Hepatocyte (in vitro differentiated cells): ENCODE measurements around the gene NR2F6. TPM values are rescaled to one million over a fixed set of nuclear protein-coding genes. Genes with fewer than 3 reads are reported as not detected.

ENCODE experiments used
- DNase-seq: peaks from one replicate; pipeline ENCODE4 v3.0.0-alpha.2; 2016; ENCODE audit warnings: low spot score
- H2AFZ ChIP-seq: fragments of 200-600 bp; sonication (generic); 2 replicates; pipeline ENCODE4 v1.6.0; 2016; ENCODE audit warnings: antibody characterized with exemption, mild to moderate bottlenecking
- H3K27ac ChIP-seq: fragments of 200-600 bp; sonication (generic); 2 replicates; pipeline ENCODE4 v1.5.1; 2016; ENCODE audit warnings: mild to moderate bottlenecking
- H3K27me3 ChIP-seq: fragments of 200-600 bp; sonication (generic); 2 replicates; pipeline ENCODE4 v1.6.1; 2016
- H3K36me3 ChIP-seq: fragments of 200-600 bp; sonication (generic); replicated peaks from 2 replicates; pipeline ENCODE4 v1.5.1; 2016; ENCODE audit warnings: low read depth; ENCODE audit not compliant: insufficient read depth
- H3K4me1 ChIP-seq: fragments of 200-600 bp; sonication (generic); 2 replicates; pipeline ENCODE4 v1.5.1; 2016; ENCODE audit warnings: mild to moderate bottlenecking, moderate library complexity; ENCODE audit not compliant: insufficient read depth
- H3K4me2 ChIP-seq: fragments of 200-600 bp; sonication (generic); 2 replicates; pipeline ENCODE4 v1.6.0; 2016
- H3K4me3 ChIP-seq: fragments of 200-600 bp; sonication (generic); 2 replicates; pipeline ENCODE4 v1.5.1; 2016; ENCODE audit warnings: mild to moderate bottlenecking
- H3K79me2 ChIP-seq: fragments of 200-600 bp; sonication (generic); 2 replicates; pipeline ENCODE4 v1.6.0; 2017; ENCODE audit warnings: mild to moderate bottlenecking
- H3K9me2 ChIP-seq: fragments of 200-600 bp; sonication (generic); replicated peaks from 2 replicates; pipeline ENCODE4 v1.6.0; 2017; ENCODE audit warnings: mild to moderate bottlenecking; ENCODE audit not compliant: insufficient read depth
- H3K9me3 ChIP-seq: fragments of 200-600 bp; sonication (generic); 2 replicates; pipeline ENCODE4 v1.5.1; 2016; ENCODE audit warnings: low read depth, mild to moderate bottlenecking
- H4K20me1 ChIP-seq: fragments of 200-600 bp; sonication (generic); 2 replicates; pipeline ENCODE4 v1.6.0; 2016; ENCODE audit warnings: mild to moderate bottlenecking; ENCODE audit not compliant: insufficient read depth, poor library complexity, severe bottlenecking
- CTCF ChIP-seq: fragments of 200-600 bp; sonication (generic); IDR thresholded peaks from 2 replicates; pipeline ENCODE4 v1.5.1; 2016; ENCODE audit warnings: antibody characterized with exemption, mild to moderate bottlenecking; ENCODE audit not compliant: poor library complexity
- EZH2 ChIP-seq: fragments of 200-600 bp; sonication (generic); IDR thresholded peaks from 2 replicates; pipeline ENCODE4 v1.6.1; 2016; ENCODE audit warnings: antibody characterized with exemption, mild to moderate bottlenecking, borderline replicate concordance
- EZH2phosphoT487 ChIP-seq: fragments of 200-600 bp; sonication (generic); IDR thresholded peaks from one replicate; pipeline ENCODE4 v1.6.1; 2018; ENCODE audit warnings: antibody characterized with exemption, mild to moderate bottlenecking, low read depth, moderate library complexity; ENCODE audit not compliant: unreplicated experiment, severe bottlenecking
- WGBS: methylation state at CpG from one replicate; pipeline ENCODE4 v1.1.6; 2016; ENCODE audit warnings: low lambda C conversion rate; ENCODE audit errors: missing lambda C conversion rate; 5-methylcytosine and 5-hydroxymethylcytosine counted together
- polyA plus RNA-seq: library from polyadenylated mRNA; unstranded; fragments of >200 nt; fragmentation: Nextera tagmentation; extraction: Ambion mirVana; gene quantifications from 2 replicates; pipeline ENCODE4 v1.2.1, GENCODE V29; 2016
- total RNA-seq: library from RNA; depleted of rRNA; stranded (reverse); fragments of >200 nt; gene quantifications from 2 replicates; pipeline ENCODE4 v1.2.3, GENCODE V29; 2014

The NR2F6 gene
- total RNA-seq (116 and 133 TPM in 2 replicates), polyA plus RNA-seq (157 and 169 TPM in 2 replicates)

GRCh38 chr19:17245535-17245984 is at the start of gene NR2F6:
NR2F6 (minus strand) TSS chr19:17245919; CDS start chr19:17245220, 699 bp downstream.
- Histone ChIP-seq H3K79me2 (peaks cover 47% of the 10 kb centered on the region), H3K9me2 (no peaks in the 10 kb centered on the region), H3K27me3 (no peaks in the 10 kb centered on the region), H3K4me1 (peaks cover 57% of the 10 kb centered on the region), H2AFZ (peak within 1 kb of the TSS; percentile 21), H4K20me1 (peaks cover 31% of the 10 kb centered on the region), H3K4me2 (peak within 1 kb of the TSS; percentile 98), H3K36me3 (no peaks in the 10 kb centered on the region), H3K27ac (peak within 1 kb of the TSS; percentile 95), H3K9me3 (no peaks in the 10 kb centered on the region), H3K4me3 (peak within 1 kb of the TSS; percentile 95)
- WGBS: no CpG with 5 or more reads among the region's 72 CpGs
- TF ChIP-seq CTCF (no peak), EZH2phosphoT487 (no peak), EZH2 (no peak)
- no peak for DNase-seq

- Histone ChIP-seq H3K9me3 (no peaks in the 10 kb centered on the region), H3K27me3 (no peaks in the 10 kb centered on the region), H3K4me2 (no peak overlapping the region), H3K27ac (no peak overlapping the region), H3K9me2 (no peaks in the 10 kb centered on the region), H2AFZ (no peak overlapping the region), H3K36me3 (no peaks in the 10 kb centered on the region), H3K4me1 (peaks cover 3% of the 10 kb centered on the region), H3K4me3 (no peak overlapping the region), H4K20me1 (no peaks in the 10 kb centered on the region), H3K79me2 (peaks cover 3% of the 10 kb centered on the region)
- DNase-seq: no peak
- 94% methylated on average over 44 of the region's 48 CpGs for WGBS
- TF ChIP-seq CTCF: no peak
- TF ChIP-seq EZH2phosphoT487: no peak
- TF ChIP-seq EZH2: no peak
These were observed 48.6 kb upstream of the NR2F6 start for GRCh38 chr19:17294051-17294891.

- Histone ChIP-seq H3K27me3 (no peaks in the 10 kb centered on the region), H3K4me1 (peaks cover 3% of the 10 kb centered on the region), H3K9me2 (no peaks in the 10 kb centered on the region), H3K4me2 (no peak overlapping the region), H3K36me3 (no peaks in the 10 kb centered on the region), H3K4me3 (no peak overlapping the region), H4K20me1 (no peaks in the 10 kb centered on the region), H2AFZ (no peak overlapping the region), H3K79me2 (peaks cover 3% of the 10 kb centered on the region), H3K9me3 (no peaks in the 10 kb centered on the region), H3K27ac (no peak overlapping the region)
- TF ChIP-seq CTCF (no peak), EZH2phosphoT487 (no peak)
- WGBS: 92% methylated on average over 14 of the region's 14 CpGs
- DNase-seq: no peak
These were observed 47.9 kb upstream of the NR2F6 start for GRCh38 chr19:17293605-17294004.
